ENCODE data around the gene COG3. TPM values are rescaled to one million over a fixed set of nuclear protein-coding genes. Genes with fewer than 3 reads are reported as not detected.

Gene COG3
- total RNA-seq, 1 donor = 31.2 TPM

DNA sequence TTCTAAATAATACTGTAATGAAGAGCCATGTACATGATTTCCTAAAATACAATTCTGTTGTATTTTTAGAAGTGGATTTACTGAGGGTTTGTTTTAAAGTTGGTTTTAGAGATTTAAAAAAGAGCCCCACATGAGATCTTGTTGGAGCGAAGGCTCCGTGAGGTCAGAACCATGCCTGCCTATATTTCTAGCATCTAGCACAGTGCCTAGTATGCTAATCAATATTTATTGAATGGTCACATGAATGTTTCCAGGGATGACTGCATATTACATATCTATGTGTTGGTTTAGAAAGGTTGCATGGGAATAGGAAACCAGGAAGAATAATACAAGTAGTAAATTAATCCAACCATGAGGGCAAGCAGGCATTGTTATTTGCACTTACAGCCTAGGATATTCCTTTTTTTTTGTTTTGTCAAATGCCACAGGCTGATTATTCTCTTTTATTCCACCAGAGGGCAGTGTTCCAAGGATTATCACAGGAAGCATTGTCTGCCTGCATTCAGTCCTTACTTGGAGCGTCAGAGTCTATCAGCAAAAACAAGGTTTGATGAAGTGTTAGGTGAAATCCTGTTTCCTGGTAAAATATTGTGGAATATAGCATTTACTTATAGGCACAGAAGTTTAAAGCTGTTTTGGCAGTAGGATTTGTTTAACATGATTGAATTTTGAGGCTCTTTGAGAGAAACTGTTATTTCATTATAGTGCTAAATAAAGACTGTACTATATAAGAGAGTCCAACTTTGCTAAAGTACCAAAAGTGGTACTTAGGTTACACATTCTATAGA, 46.8 kb downstream of the COG3 start:
- DNase-seq (ENCODE audit: low read depth) = peak; percentile 84
- no peak overlapping the region for H3K4me3 ChIP-seq (ENCODE audit: low read depth, low read length)
- TF ChIP-seq, protein P1, sequence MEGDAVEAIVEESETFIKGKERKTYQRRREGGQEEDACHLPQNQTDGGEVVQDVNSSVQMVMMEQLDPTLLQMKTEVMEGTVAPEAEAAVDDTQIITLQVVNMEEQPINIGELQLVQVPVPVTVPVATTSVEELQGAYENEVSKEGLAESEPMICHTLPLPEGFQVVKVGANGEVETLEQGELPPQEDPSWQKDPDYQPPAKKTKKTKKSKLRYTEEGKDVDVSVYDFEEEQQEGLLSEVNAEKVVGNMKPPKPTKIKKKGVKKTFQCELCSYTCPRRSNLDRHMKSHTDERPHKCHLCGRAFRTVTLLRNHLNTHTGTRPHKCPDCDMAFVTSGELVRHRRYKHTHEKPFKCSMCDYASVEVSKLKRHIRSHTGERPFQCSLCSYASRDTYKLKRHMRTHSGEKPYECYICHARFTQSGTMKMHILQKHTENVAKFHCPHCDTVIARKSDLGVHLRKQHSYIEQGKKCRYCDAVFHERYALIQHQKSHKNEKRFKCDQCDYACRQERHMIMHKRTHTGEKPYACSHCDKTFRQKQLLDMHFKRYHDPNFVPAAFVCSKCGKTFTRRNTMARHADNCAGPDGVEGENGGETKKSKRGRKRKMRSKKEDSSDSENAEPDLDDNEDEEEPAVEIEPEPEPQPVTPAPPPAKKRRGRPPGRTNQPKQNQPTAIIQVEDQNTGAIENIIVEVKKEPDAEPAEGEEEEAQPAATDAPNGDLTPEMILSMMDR (IDR thresholded peaks at IDR 0.05; ENCODE audit: insufficient read depth, low read length) = peak; percentile 85

DNA sequence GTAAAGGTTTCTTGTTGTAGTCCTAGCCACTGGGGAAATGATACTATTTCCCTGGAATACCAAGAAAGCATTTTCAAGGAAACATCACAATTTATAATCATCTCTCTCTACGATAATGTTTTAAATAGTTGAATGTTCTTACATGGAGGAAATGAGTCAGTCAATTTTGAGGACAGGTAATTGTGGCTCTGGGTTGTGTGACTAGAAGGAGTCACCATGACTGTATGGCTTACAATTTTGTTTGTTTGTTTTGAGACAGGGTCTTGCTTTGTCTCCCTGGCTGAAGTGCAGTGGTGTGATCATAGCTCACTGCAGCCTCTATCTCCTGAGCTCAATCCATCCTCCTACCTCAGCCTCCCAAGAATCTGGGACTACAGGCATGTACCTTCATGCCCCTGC, 47.4 kb downstream of the COG3 start:
- TF ChIP-seq, protein P1 (IDR thresholded peaks at IDR 0.05; ENCODE audit: insufficient read depth, low read length) = no peak
- H3K4me3 ChIP-seq (ENCODE audit: low read depth, low read length) = no peak overlapping the region
- DNase-seq (ENCODE audit: low read depth) = no peak

DNA sequence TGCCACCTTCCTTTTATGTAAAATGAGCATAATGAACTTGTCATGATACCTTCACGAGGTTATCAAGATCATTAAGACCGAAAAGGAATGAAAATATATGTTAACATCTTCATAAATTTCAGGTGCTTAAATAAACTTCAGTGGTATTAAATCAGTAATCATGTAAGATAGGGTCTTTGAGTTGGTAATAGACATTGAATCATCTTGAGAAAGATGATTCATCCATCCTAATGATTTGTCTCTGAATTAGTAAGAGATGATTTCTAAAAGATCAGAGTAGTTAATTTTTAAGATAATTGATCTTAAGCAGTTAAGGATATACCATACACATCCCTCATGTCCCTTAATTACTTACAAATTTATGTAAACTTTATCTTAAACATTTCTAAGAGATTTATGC, 52.0 kb downstream of the COG3 start:
- TF ChIP-seq, protein P1 (IDR thresholded peaks at IDR 0.05; ENCODE audit: insufficient read depth, low read length) = no peak
- no peak overlapping the region for H3K4me3 ChIP-seq (ENCODE audit: low read depth, low read length)
- no peak for DNase-seq (ENCODE audit: low read depth)

DNA sequence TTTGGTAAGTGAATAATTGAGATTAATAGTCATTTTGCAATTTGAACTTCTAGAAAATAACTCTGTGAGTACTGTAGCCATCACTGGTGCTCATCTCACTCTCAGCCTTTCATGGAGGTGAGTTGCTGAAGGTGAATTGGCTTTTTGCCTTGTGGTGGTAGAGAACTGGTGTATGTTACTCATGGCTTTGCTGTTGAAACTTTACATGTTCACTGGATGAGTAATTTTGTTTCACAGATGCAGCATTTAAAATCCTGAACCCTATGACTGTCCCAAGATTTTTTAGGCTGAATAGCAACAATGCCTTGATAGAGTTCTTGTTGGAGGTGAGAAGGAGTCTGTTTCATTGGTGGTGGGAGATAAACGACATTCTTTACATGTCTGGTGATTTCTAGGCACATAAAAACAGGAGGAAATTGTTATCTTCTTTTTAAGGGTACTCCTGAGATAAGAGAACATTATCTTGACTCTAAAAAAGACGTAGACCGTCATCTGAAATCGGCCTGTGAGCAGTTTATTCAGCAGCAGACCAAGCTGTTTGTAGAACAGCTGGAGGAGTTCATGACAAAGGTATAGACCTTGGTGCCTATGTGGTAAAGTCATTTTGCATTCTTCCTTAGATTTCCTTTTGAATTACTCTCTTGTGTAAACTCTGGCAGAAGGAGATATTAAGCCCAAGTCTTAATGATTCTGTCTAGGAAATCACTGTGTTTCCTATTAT, 53.9 kb downstream of the COG3 start:
- TF ChIP-seq, protein P1 (IDR thresholded peaks at IDR 0.05; ENCODE audit: insufficient read depth, low read length) = no peak
- DNase-seq (ENCODE audit: low read depth) = peak; percentile 48
- H3K4me3 ChIP-seq (ENCODE audit: low read depth, low read length) = no peak overlapping the region

DNA sequence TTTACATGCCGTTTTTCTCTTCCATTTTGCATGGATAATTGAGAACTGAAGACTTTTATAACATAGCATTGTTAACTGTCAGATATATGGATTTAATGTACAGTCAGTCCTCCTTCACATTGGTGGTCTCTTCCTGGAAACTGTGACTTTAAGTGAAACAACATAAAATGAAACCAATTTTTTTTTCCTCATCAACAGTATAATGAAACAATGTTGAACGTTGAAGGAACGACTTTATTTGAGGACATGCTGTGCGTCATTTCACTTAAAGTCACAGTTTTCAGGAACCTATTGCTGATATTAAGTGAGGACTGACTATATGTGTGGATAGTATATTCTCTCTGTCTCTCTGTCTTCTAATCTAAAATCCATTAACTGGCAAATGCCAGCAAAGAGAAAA, 54.8 kb downstream of the COG3 start:
- H3K4me3 ChIP-seq (ENCODE audit: low read depth, low read length) = no peak overlapping the region
- DNase-seq (ENCODE audit: low read depth) = no peak
- TF ChIP-seq, protein P1 (IDR thresholded peaks at IDR 0.05; ENCODE audit: insufficient read depth, low read length) = no peak

DNA sequence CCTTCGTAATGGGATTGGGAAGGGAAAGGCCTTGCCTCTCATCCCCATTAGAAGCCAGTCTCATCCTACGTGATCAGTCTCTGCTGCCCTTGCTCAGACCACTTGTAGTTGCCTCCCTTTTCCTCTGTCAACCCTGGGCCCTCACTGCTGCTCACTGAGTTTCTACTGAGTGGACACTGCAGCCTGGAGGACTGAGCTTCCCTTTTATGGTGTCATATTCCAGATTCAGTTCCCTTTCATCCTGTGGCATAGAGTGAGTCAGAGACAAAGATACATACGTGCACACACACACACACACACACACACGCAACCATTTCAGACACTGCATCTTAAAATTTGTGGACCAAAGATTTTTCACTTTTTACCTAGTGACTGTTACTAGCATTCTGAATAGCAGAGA, 56.6 kb downstream of the COG3 start:
- DNase-seq (ENCODE audit: low read depth) = peak; percentile 13
- TF ChIP-seq, protein P1 (IDR thresholded peaks at IDR 0.05; ENCODE audit: insufficient read depth, low read length) = no peak

More for the DNA sequence above, 56.6 kb downstream of the COG3 start:
- H3K4me3 ChIP-seq (ENCODE audit: low read depth, low read length) = no peak overlapping the region

Measured in fibroblast of the aortic adventitia (primary cell).